Keratinocyte (primary cell): Measurements from ENCODE around the gene PNP. TPM values are rescaled to one million over a fixed set of nuclear protein-coding genes. Genes with fewer than 3 reads are reported as not detected.

Source experiments
- DNase-seq: peaks from one replicate; pipeline ENCODE4 v3.0.0-alpha.2; 2011; ENCODE audit warnings: low read depth, missing footprints, low spot score
- FAIRE-seq: peaks from 2 replicates; lab custom pipeline; 2011; peaks lifted over from hg19 to GRCh38; lab: Jason Lieb, UNC
- H2AFZ ChIP-seq: 2 replicates; pipeline ENCODE4 v1.6.0; 2012; ENCODE audit warnings: low read length, control low read depth, inconsistent platforms; ENCODE audit not compliant: control insufficient read depth
- H3K27ac ChIP-seq: 2 replicates; pipeline ENCODE4 v1.5.1; 2011; ENCODE audit warnings: low read length; ENCODE audit not compliant: control insufficient read depth, insufficient read depth
- H3K27me3 ChIP-seq: 3 replicates; pipeline ENCODE4 v1.6.0; 2011; ENCODE audit warnings: low read length; ENCODE audit not compliant: control insufficient read depth, insufficient read depth; ENCODE audit errors: extremely low read depth
- H3K36me3 ChIP-seq, 2 experiments: 2 replicates in 1 of 2; 3 replicates in 1 of 2; pipeline ENCODE4 v1.5.1; 2011; ENCODE audit warnings: low read length in 2 of 2, mild to moderate bottlenecking in 1 of 2; ENCODE audit not compliant: control insufficient read depth in 2 of 2, insufficient read depth in 2 of 2; ENCODE audit errors: extremely low read depth in 1 of 2
- H3K4me1 ChIP-seq: 3 replicates; pipeline ENCODE4 v1.5.1; 2011; ENCODE audit warnings: low read length; ENCODE audit not compliant: control insufficient read depth, insufficient read depth; ENCODE audit errors: extremely low read depth
- H3K4me2 ChIP-seq: 3 replicates; pipeline ENCODE4 v1.6.0; 2011; ENCODE audit warnings: low read depth, low read length; ENCODE audit not compliant: control insufficient read depth, insufficient read depth; ENCODE audit errors: extremely low read depth
- H3K4me3 ChIP-seq, 3 experiments: fragments of 200-600 bp in 1 of 3; sonication (generic) in 1 of 3; 2 replicates in 2 of 3; 3 replicates in 1 of 3; pipeline ENCODE4 v1.5.1; 2011 to 2016; ENCODE audit warnings: low read length in 3 of 3, mild to moderate bottlenecking in 3 of 3, control low read depth in 2 of 3, inconsistent platforms in 1 of 3, low read depth in 1 of 3, mixed read lengths in 1 of 3, mixed run types in 1 of 3, moderate library complexity in 1 of 3; ENCODE audit not compliant: control insufficient read depth in 2 of 3, insufficient read depth in 2 of 3; ENCODE audit errors: extremely low read depth in 1 of 3
- H3K79me2 ChIP-seq: 2 replicates; pipeline ENCODE4 v1.6.0; 2012; ENCODE audit warnings: low read length; ENCODE audit not compliant: control insufficient read depth, insufficient read depth
- H3K9ac ChIP-seq: 3 replicates; pipeline ENCODE4 v1.6.0; 2011; ENCODE audit warnings: low read length; ENCODE audit not compliant: control insufficient read depth, insufficient read depth; ENCODE audit errors: extremely low read depth
- H3K9me1 ChIP-seq: 3 replicates; pipeline ENCODE4 v1.6.0; 2011; ENCODE audit warnings: low read length; ENCODE audit not compliant: control insufficient read depth, insufficient read depth; ENCODE audit errors: extremely low read depth
- H3K9me3 ChIP-seq: 2 replicates; pipeline ENCODE4 v1.5.1; 2012; ENCODE audit warnings: low read depth, low read length; ENCODE audit not compliant: control insufficient read depth
- H4K20me1 ChIP-seq: 3 replicates; pipeline ENCODE4 v1.6.0; 2011; ENCODE audit warnings: low read length; ENCODE audit not compliant: control insufficient read depth, insufficient read depth; ENCODE audit errors: extremely low read depth
- EZH2 ChIP-seq: IDR thresholded peaks from one replicate; pipeline ENCODE4 v1.6.1; 2012; ENCODE audit warnings: inconsistent platforms, mild to moderate bottlenecking, low read length, moderate library complexity
- dilution Hi-C: fragments of 300-500 bp; cut with MboI; formaldehyde crosslinking; loops from one replicate; pipeline ENCODE4 v1.7.0; 2020; ENCODE audit warnings: low sequenced_read_pairs; ENCODE audit not compliant: extremely low pct_ligation_motif_present
- polyA plus RNA-seq, 5 experiments: library from polyadenylated mRNA; depleted of rRNA in 3 of 5; stranded (reverse) in 3 of 5; stranded (forward) in 1 of 5; unstranded in 1 of 5; fragments of >200 nt; gene quantifications; 1 replicate in 1 of 5; 2 replicates in 3 of 5; 3 replicates in 1 of 5; pipeline versions ENCODE4 v1.2.1 to v1.2.3, GENCODE V29; 2011 to 2012; ENCODE audit warnings: missing spikeins in 2 of 5, low read depth in 1 of 5, low replicate concordance in 1 of 5
- TF ChIP-seq, protein P1 (sequence below), 3 experiments: IDR thresholded peaks in 1 of 3; conservative IDR thresholded peaks in 1 of 3; optimal IDR thresholded peaks in 1 of 3; 2 replicates in 2 of 3; 3 replicates in 1 of 3; pipeline versions ENCODE3 to v1.5.1; 2011; ENCODE audit warnings: low read length in 3 of 3, mild to moderate bottlenecking in 3 of 3, moderate library complexity in 2 of 3, control low read depth in 1 of 3, inconsistent platforms in 1 of 3; ENCODE audit not compliant: insufficient read depth in 2 of 3; ENCODE audit errors: extremely low read depth in 1 of 3

Gene PNP
- polyA plus RNA-seq, 1 donor (not counting 4 experiments of a cell fraction or from before 2014, with no cell fraction given), result 325 TPM

DNA sequence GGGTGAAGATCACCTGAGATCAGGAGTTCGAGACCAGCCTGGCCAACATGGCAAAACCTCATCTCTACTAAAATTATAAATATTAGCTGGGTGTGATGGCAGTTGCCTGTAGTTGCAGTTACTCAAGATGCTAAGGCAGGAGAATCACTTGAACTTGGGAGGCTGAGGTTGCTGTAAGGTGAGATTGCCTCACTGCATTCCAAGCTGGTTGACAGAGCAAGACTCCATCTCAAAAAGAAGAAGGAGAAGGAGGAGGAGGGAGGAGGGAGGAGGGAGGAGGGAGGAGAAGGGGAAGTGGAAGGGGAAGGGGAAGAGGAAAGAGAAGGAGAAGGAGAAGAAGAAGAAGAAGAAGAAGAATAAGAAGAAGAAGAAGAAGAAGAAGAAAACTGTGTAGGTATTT is 53.1 kb downstream of the PNP start:
- DNase-seq (no peak), FAIRE-seq (no peak)
- no peaks in the 10 kb centered on the region for H3K9me1 ChIP-seq
- no peak overlapping the region for H3K4me3 ChIP-seq
- TF ChIP-seq, protein P1, sequence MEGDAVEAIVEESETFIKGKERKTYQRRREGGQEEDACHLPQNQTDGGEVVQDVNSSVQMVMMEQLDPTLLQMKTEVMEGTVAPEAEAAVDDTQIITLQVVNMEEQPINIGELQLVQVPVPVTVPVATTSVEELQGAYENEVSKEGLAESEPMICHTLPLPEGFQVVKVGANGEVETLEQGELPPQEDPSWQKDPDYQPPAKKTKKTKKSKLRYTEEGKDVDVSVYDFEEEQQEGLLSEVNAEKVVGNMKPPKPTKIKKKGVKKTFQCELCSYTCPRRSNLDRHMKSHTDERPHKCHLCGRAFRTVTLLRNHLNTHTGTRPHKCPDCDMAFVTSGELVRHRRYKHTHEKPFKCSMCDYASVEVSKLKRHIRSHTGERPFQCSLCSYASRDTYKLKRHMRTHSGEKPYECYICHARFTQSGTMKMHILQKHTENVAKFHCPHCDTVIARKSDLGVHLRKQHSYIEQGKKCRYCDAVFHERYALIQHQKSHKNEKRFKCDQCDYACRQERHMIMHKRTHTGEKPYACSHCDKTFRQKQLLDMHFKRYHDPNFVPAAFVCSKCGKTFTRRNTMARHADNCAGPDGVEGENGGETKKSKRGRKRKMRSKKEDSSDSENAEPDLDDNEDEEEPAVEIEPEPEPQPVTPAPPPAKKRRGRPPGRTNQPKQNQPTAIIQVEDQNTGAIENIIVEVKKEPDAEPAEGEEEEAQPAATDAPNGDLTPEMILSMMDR (optimal IDR thresholded peaks at IDR 0.05 in 1 of 3, IDR thresholded peaks at IDR 0.05 in 1 of 3, conservative IDR thresholded peaks at IDR 0.05 in 1 of 3; ENCODE audit: extremely low read depth in 1 of 3, insufficient read depth in 2 of 3, low read length in 3 of 3), result no peak
- no peak for TF ChIP-seq EZH2
- no peaks in the 10 kb centered on the region for H3K27me3 ChIP-seq
- no peaks in the 10 kb centered on the region for H3K36me3 ChIP-seq
- no peaks in the 10 kb centered on the region for H3K9me3 ChIP-seq
- no peak overlapping the region for H2AFZ ChIP-seq
- no peak overlapping the region for H3K27ac ChIP-seq
- H3K4me2 ChIP-seq, result no peak overlapping the region
- no peak overlapping the region for H3K9ac ChIP-seq
- H3K4me1 ChIP-seq, result no peaks in the 10 kb centered on the region
- no peaks in the 10 kb centered on the region for H3K79me2 ChIP-seq
- dilution Hi-C loops, result no loop called here
- H4K20me1 ChIP-seq, result no peaks in the 10 kb centered on the region

- dilution Hi-C loops, result no loop called here
- TF ChIP-seq, protein P1 (optimal IDR thresholded peaks at IDR 0.05 in 1 of 3, IDR thresholded peaks at IDR 0.05 in 1 of 3, conservative IDR thresholded peaks at IDR 0.05 in 1 of 3; ENCODE audit: extremely low read depth in 1 of 3, insufficient read depth in 2 of 3, low read length in 3 of 3), result no peak
- no peak for TF ChIP-seq EZH2
- Histone ChIP-seq H3K27me3 (no peaks in the 10 kb centered on the region), H3K4me2 (no peak overlapping the region), H3K4me1 (no peaks in the 10 kb centered on the region), H3K36me3 (no peaks in the 10 kb centered on the region), H3K27ac (no peak overlapping the region), H2AFZ (no peak overlapping the region), H4K20me1 (no peaks in the 10 kb centered on the region), H3K9me1 (no peaks in the 10 kb centered on the region), H3K79me2 (no peaks in the 10 kb centered on the region), H3K9me3 (no peaks in the 10 kb centered on the region), H3K9ac (no peak overlapping the region), H3K4me3 (no peak overlapping the region)
- DNase-seq (no peak), FAIRE-seq (no peak)
Measured at GRCh38 chr14:20524027-20524426, 54.8 kb downstream of the PNP start.

Other genes with a start within 250 kb of the PNP start
- gene OR11H6, start 245.7 kb upstream of the PNP start, polyA plus RNA-seq, result not detected in 3 replicates
- not detected in 3 replicates for gene OR11H7, start 240.4 kb upstream of the PNP start, polyA plus RNA-seq
- not detected in 3 replicates for gene OR11H4, start 230.1 kb upstream of the PNP start, polyA plus RNA-seq
- 13.7 to 19.2 TPM (median 13.9 TPM) in 3 replicates for gene TTC5, start 163.5 kb upstream of the PNP start, polyA plus RNA-seq
- 49.0 to 65.8 TPM (median 49.4 TPM) in 3 replicates for gene CCNB1IP1, start 136.1 kb upstream of the PNP start, polyA plus RNA-seq
- 13.8 to 24.7 TPM (median 24.1 TPM) in 3 replicates for gene PARP2, start 125.8 kb upstream of the PNP start, polyA plus RNA-seq
- 12.5 to 16.6 TPM (median 12.8 TPM) in 3 replicates for gene TEP1, start 55.9 kb upstream of the PNP start, polyA plus RNA-seq
- not detected in 3 replicates for gene KLHL33, start 33.2 kb upstream of the PNP start, polyA plus RNA-seq
- 28.8 to 36.6 TPM (median 34.5 TPM) in 3 replicates for gene OSGEP, start 14.6 kb upstream of the PNP start, polyA plus RNA-seq
- 211 to 234 TPM (median 212 TPM) in 3 replicates for gene APEX1, start 14.2 kb upstream of the PNP start, polyA plus RNA-seq
- 34.4 to 37.5 TPM (median 35.6 TPM) in 3 replicates for gene PIP4P1, start 8.0 kb upstream of the PNP start, polyA plus RNA-seq
- not detected in 3 replicates for gene RNASE10, start 36.1 kb downstream of the PNP start, polyA plus RNA-seq
- not detected in 3 replicates for gene RNASE9, start 91.6 kb downstream of the PNP start, polyA plus RNA-seq
- gene RNASE11, start 118.6 kb downstream of the PNP start, polyA plus RNA-seq, result not detected in 3 replicates
- gene RNASE12, start 122.0 kb downstream of the PNP start, polyA plus RNA-seq, result not detected in 3 replicates
- gene OR6S1, start 172.3 kb downstream of the PNP start, polyA plus RNA-seq, result not detected in 3 replicates
- 5.5 to 12.8 TPM (median 9.5 TPM) in 3 replicates for gene RNASE4, start 215.2 kb downstream of the PNP start, polyA plus RNA-seq
- gene ANG, start 219.4 kb downstream of the PNP start, polyA plus RNA-seq, result 3.7 to 4.4 TPM (median 4.0 TPM) in 3 replicates